ENCODE results near the gene GPAT3. TPM values are rescaled to one million over a fixed set of nuclear protein-coding genes. Genes with fewer than 3 reads are reported as not detected.

The GPAT3 gene
- total and polyA plus RNA-seq, 3 donors from 2014 or later, result 5.7 to 16.2 (median 6.4) TPM

DNA sequence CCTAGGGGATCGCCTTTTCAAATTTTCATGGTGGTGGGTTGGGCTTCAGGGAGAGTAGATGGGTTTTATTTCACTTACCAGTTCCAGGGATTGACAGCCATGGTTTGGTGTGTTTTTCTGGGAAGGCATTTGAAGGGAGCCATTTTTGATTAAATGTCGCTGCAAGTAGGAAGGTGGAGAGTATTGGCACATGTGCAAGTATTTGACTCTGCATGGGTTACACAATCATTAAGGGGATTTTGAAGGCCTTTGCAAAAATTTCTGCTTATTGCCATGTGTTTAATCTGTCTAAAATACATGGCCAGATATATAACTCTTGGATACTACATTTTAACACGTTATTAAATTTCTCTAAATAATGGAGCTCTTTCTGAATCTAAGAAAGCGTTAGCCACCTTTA is 55.1 kb downstream of the GPAT3 start:
- Histone ChIP-seq H3K4me1 (no peaks in the 10 kb centered on the region), H3K27ac (no peak overlapping the region), H3K36me3 (ENCODE audit: low read depth, missing control alignments) (no peaks in the 10 kb centered on the region), H3K4me3 (no peak overlapping the region), H3K9me3 (no peaks in the 10 kb centered on the region), H3K27me3 (no peaks in the 10 kb centered on the region)
- DNase-seq, result no peak
- intact Hi-C loops (cut with DNase I; ENCODE audit: low total_unique reads), result no loop called here
- TF ChIP-seq POLR2A (IDR thresholded peaks at IDR 0.05), result no peak
- 93% methylated on average over 4 of the region's 4 CpGs for WGBS, 2 donors

DNA sequence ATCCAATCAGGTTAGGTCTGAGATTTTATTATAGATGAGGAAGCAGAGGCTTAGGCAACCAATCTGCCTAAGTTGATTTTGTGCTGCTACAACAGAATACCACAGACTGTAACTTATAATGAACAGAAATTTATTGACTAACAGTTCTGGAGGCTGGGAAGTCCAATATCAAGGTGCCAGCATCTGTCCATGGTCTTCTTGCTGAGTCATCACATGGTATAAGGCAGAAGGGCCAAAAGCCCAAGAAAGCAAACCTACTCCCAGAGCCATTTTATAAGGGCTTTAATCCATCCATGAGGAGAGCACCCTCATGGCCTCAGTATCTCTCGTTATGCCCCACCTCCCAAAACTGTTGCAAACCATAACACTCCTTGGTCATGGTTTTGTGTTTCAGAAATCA is 55.8 kb downstream of the GPAT3 start:
- WGBS, 2 donors, result 86 to 87% methylated on average over 1 of the region's 1 CpG
- H3K27ac ChIP-seq, result no peak overlapping the region
- no peak overlapping the region for H3K4me3 ChIP-seq
- no peaks in the 10 kb centered on the region for H3K4me1 ChIP-seq
- DNase-seq, result no peak
- no peaks in the 10 kb centered on the region for H3K27me3 ChIP-seq
- H3K9me3 ChIP-seq, result no peaks in the 10 kb centered on the region
- H3K36me3 ChIP-seq (ENCODE audit: low read depth, missing control alignments), result no peaks in the 10 kb centered on the region
- intact Hi-C loops (cut with DNase I; ENCODE audit: low total_unique reads), result no loop called here
- TF ChIP-seq POLR2A (IDR thresholded peaks at IDR 0.05), result no peak
- TF ChIP-seq, protein P1, sequence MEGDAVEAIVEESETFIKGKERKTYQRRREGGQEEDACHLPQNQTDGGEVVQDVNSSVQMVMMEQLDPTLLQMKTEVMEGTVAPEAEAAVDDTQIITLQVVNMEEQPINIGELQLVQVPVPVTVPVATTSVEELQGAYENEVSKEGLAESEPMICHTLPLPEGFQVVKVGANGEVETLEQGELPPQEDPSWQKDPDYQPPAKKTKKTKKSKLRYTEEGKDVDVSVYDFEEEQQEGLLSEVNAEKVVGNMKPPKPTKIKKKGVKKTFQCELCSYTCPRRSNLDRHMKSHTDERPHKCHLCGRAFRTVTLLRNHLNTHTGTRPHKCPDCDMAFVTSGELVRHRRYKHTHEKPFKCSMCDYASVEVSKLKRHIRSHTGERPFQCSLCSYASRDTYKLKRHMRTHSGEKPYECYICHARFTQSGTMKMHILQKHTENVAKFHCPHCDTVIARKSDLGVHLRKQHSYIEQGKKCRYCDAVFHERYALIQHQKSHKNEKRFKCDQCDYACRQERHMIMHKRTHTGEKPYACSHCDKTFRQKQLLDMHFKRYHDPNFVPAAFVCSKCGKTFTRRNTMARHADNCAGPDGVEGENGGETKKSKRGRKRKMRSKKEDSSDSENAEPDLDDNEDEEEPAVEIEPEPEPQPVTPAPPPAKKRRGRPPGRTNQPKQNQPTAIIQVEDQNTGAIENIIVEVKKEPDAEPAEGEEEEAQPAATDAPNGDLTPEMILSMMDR (IDR thresholded peaks at IDR 0.05), result no peak

DNA sequence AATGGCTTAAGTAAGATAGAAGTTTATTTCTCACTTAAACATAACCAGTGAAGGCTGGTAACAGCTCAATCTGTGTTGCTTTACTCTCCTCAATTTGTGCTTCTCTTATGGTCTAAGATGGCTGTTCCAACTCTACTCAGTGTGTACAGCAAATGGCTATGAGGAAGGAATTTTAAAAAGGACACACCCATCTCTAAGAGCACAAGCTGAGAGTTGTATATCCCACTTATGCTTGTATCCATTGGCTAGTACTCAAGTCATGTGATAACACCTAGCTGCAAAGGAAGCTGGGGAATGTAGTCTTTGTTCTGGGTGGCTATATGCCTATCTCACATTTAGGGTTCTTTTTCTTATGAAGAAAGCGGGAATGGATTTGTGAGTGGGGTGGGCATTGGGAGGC is 63.3 kb downstream of the GPAT3 start:
- Histone ChIP-seq H3K36me3 (ENCODE audit: low read depth, missing control alignments) (no peaks in the 10 kb centered on the region), H3K9me3 (no peaks in the 10 kb centered on the region), H3K27ac (no peak overlapping the region), H3K4me3 (no peak overlapping the region), H3K4me1 (no peaks in the 10 kb centered on the region), H3K27me3 (no peaks in the 10 kb centered on the region)
- no peak for TF ChIP-seq POLR2A (IDR thresholded peaks at IDR 0.05)
- TF ChIP-seq, protein P1 (IDR thresholded peaks at IDR 0.05), result no peak
- no peak for DNase-seq
- WGBS, 2 donors, result 0 to 59% methylated on average over 1 of the region's 1 CpG
- intact Hi-C loops (cut with DNase I; ENCODE audit: low total_unique reads), result no loop called here

DNA sequence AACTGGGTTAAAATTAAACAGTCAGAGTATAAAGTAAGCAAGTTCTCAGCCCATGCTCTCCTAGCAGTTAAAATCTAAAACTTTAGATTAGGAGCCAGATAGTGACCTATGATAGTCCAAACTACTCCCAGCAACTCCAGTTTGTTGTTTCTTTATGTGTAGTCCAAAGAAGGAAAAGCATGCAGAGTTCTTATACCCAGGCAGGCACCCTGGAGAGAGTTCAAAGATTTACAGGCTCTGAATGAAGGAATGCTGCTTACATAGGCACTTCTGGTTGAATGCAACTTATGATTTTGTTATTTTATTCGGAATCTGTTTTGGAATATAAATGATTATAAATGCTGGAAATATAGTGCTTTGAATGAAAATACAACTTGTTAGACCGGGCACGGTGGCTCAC is 67.2 kb downstream of the GPAT3 start:
- H3K36me3 ChIP-seq (ENCODE audit: low read depth, missing control alignments), result no peaks in the 10 kb centered on the region
- H3K27ac ChIP-seq, result no peak overlapping the region
- no peak overlapping the region for H3K4me3 ChIP-seq
- TF ChIP-seq, protein P1 (IDR thresholded peaks at IDR 0.05), result no peak
- no peak for TF ChIP-seq POLR2A (IDR thresholded peaks at IDR 0.05)
- intact Hi-C loops (cut with DNase I; ENCODE audit: low total_unique reads), result no loop called here
- WGBS, 2 donors, result 89 to 90% methylated on average over 3 of the region's 3 CpGs
- H3K4me1 ChIP-seq, result no peaks in the 10 kb centered on the region
- no peak for DNase-seq
- H3K27me3 ChIP-seq, result no peaks in the 10 kb centered on the region
- H3K9me3 ChIP-seq, result no peaks in the 10 kb centered on the region

DNA sequence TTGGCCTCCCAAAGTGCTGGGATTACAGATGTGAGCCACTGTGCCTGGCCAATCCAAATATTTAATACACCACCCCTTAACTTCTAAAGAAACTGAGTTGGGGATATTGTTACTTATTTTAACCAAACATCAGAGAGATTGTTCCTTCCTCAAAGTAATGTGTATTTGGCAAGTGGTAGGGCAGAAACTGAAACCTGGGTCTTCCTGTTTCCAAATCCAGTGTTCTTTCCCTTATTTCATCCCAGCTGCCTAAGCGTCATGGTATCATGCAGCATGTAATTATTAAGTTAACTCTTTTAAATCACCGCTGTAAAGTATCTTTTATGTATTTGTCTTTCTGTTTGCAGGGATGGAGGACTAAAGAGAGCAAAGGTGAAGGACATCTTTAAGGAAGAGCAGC is 68.4 kb downstream of the GPAT3 start:
- 61 to 64% methylated on average over 2 of the region's 2 CpGs for WGBS, 2 donors
- Histone ChIP-seq H3K27ac (no peak overlapping the region), H3K4me1 (no peaks in the 10 kb centered on the region), H3K4me3 (no peak overlapping the region), H3K27me3 (no peaks in the 10 kb centered on the region), H3K36me3 (ENCODE audit: low read depth, missing control alignments) (no peaks in the 10 kb centered on the region), H3K9me3 (no peaks in the 10 kb centered on the region)
- no peak for DNase-seq
- TF ChIP-seq, protein P1 (IDR thresholded peaks at IDR 0.05), result no peak
- TF ChIP-seq POLR2A (IDR thresholded peaks at IDR 0.05), result no peak
- intact Hi-C loops (cut with DNase I; ENCODE audit: low total_unique reads), result no loop called here

All from testis (tissue), 3 donors.